T47D (cell line): Measurements from ENCODE around the gene GMDS.

ENCODE experiments used
- DNase-seq, 2 experiments: peaks; one replicate each; pipeline versions ENCODE4 v3.0.0 to v3.0.0-alpha.2; 2011 to 2012; ENCODE audit warnings: low read depth in 1 of 2, low spot score in 1 of 2
- JUND ChIP-seq: IDR thresholded peaks from 2 replicates; pipeline ENCODE4 v1.6.1; 2012; ENCODE audit warnings: low read depth
- in situ Hi-C: cut with HindIII; loops from 2 replicates; pipeline ENCODE4 v1.10.0; 2016; ENCODE audit warnings: low sequenced_read_pairs, low pct_unique_long_range_greater_than_20kb

Gene GMDS

DNA sequence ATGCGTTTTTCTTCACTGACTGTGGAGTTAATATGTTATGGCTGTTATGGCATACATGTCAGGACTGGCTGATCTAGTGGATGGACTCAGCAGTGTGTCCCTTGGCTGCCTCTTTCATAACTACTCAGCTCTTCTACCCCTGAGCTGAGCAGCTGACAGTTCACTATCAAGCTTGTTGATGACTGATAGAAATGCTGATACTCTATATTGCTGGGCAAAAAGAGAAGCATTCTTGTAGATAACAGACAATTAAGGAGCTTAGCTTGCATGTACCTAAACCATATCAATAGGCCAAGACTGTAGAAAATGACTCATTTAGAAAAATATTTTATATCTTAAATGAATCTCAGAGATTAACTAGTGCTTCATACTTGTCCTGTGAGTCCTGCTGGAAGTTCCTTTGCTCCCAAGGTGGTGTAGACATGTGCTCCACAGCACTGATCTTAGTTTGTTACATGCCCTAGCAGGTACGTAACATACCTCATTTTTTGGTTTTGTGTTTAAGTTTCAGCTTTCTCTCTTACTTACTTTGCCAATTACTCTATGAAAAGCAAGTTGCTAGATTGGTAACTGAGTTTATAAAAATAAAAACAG lies 236.9 kb downstream of the GMDS start:
- in situ Hi-C loops, result no loop called here
- no peak for DNase-seq
- TF ChIP-seq JUND, result no peak

DNA sequence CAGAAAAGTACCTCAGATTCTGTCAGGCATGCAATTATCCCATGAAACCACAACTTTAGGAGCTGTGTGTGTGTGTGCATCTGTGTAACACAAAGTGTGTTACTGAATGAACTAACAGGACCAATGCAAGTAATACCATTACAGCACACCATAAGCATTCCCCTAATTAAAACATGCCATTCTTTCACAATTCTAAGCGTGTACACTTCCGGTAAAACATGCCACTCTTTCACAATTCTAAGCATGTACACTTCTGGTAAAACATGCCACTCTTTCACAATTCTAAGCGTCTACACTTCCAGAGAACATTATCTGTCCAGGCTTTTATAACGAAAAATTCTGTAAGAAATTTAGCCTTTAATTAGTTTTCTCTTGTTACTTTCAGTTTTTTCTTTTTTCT lies 238.2 kb downstream of the GMDS start:
- in situ Hi-C loops, result no loop called here
- no peak for TF ChIP-seq JUND
- no peak for DNase-seq

DNA sequence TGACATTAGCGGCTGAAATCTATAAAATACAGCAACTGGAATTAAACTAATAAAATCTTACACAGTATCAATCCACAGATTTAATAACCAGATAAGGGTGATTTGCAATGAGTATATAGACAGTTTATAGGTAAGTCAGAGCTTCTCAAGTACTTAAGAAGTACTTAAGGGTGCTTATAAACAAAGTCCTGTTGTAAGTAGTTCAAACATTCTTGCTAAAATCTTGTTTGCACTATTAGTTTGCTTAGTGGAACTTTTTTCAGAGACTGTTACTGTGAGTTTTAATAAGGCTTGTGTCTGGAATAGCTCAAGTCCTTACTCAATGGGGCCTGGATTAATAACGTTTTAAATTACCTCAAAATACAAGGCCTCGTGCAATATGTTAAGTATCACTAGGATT lies 240.5 kb downstream of the GMDS start:
- in situ Hi-C loops, result no loop called here
- no peak for TF ChIP-seq JUND
- DNase-seq, result no peak

- no peak for DNase-seq
- no peak for TF ChIP-seq JUND
- in situ Hi-C loops, result no loop called here
These were observed 244.4 kb downstream of the GMDS start for GRCh38 chr6:2000962-2001361.

DNA sequence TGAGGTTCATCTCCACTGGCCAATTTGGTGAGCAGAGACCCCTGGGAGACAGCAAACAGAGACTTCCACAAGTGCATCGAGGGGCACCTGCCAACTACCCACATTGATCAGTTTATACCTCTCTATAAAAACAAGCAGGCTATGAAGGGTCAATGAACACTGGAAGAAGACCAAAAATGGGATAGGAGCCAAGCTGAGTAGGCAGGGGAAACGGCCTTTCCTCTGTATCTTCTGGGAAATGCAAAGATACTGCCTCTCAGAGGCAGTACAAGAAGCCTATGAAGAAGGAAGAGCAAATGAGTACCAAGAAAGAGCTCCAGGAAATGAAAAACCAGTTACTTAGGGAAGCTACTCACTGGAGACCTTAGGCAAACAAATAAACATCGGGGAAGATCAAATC lies 247.7 kb downstream of the GMDS start:
- in situ Hi-C loops, result no loop called here
- TF ChIP-seq JUND, result no peak
- DNase-seq, result no peak

GRCh38 chr6:1995636-1996035 lies 249.8 kb downstream of the GMDS start:
- in situ Hi-C loops, result no loop called here
- TF ChIP-seq JUND, result no peak
- peak in 1 of 2 experiments; percentile 45 for DNase-seq

- in situ Hi-C loops, result no loop called here
- no peak for DNase-seq
- no peak for TF ChIP-seq JUND
These were observed 252.4 kb downstream of the GMDS start for GRCh38 chr6:1993042-1993441.

DNA sequence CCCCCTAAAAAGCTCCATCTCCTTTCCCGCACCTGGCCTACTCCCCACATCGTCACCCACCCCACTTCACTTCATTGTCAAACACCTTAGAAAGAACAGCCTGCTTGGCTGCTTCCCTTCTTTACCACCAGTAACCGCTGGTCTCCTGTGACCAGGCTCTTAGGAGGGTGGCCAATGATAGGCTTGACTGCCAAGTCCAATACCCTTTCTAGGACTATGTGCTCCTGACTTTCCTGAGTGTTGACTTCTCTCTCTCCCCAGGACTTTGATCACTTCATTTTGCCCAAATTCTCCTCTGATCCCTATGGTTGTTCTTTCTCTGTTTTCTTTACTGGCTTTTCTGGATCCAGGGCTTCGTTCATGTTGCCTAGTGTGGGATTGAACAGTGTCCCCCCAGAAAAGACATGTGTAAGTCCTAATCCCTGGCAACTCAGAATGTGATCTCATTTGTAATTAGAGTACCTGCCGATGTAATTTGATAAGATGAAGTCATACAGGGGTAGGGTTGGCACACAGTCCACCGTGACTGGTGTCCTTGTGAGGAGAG lies 254.0 kb downstream of the GMDS start:
- TF ChIP-seq JUND, result no peak
- DNase-seq, result no peak
- in situ Hi-C loops, result no loop called here

DNA sequence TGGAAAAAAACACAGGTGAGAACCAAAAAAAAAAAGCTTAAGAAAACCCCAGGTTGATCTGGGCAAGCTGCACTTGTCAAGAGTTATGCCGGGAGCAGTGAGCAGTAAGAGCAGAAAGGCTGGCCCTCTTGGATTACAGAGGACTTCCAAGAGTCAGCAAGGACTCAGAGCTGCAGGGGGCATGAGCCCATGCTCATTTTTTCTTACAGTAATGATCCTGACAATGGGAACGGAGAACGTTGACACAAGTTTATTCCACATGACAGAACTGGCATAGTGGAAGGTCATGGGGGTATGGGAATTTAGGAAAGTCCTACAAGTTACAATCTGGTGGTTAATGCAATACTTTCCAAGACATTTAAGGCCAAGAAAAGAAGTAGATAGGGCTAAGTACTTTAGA lies 256.6 kb downstream of the GMDS start:
- no peak for TF ChIP-seq JUND
- in situ Hi-C loops, result no loop called here
- no peak for DNase-seq

- no peak for TF ChIP-seq JUND
- no peak for DNase-seq
These were observed 257.8 kb downstream of the GMDS start for GRCh38 chr6:1987640-1988039.

GRCh38 chr6:1986454-1987243 lies 258.8 kb downstream of the GMDS start:
- in situ Hi-C loops, result no loop called here
- no peak for TF ChIP-seq JUND
- DNase-seq, result no peak

More at GRCh38 chr6:1987640-1988039, 257.8 kb downstream of the GMDS start:
- in situ Hi-C loops, result no loop called here

GRCh38 chr6:1984346-1984994 lies 260.9 kb downstream of the GMDS start:
- in situ Hi-C loops, result no loop called here
- DNase-seq, result no peak
- TF ChIP-seq JUND, result no peak

- no peak for DNase-seq
- in situ Hi-C loops, result no loop called here
These were observed 261.6 kb downstream of the GMDS start for GRCh38 chr6:1983850-1984249.

More at GRCh38 chr6:1983850-1984249, 261.6 kb downstream of the GMDS start:
- no peak for TF ChIP-seq JUND
